H1 (cell line): ENCODE data around the gene ARID1B. TPM values are rescaled to one million over a fixed set of nuclear protein-coding genes. Genes with fewer than 3 reads are reported as not detected.

Experiments
- CTCF ChIA-PET: fragments of 300-600 bp; sonication (Branson Sonifier 250); formaldehyde crosslinking; loops from one replicate; lab custom pipeline; 2021; ENCODE audit not compliant: partially characterized antibody; lab: Charles Lee
- POLR2A ChIA-PET: fragments of 300-600 bp; sonication (Branson Sonifier 250); formaldehyde crosslinking; loops from one replicate; lab custom pipeline; 2021; ENCODE audit warnings: inconsistent platforms; ENCODE audit not compliant: partially characterized antibody; lab: Charles Lee
- DNase-seq, 2 experiments: peaks; one replicate each; pipeline versions ENCODE4 v3.0.0 to v3.0.0-alpha.2; 2010 to 2022; ENCODE audit warnings: low spot score in 2 of 2, low read depth in 1 of 2, mixed read lengths in 1 of 2
- FAIRE-seq: peaks from 2 replicates; lab custom pipeline; 2011; peaks lifted over from hg19 to GRCh38; lab: Jason Lieb, UNC
- H2AFZ ChIP-seq: 2 replicates; pipeline ENCODE4 v1.8.1; 2012; ENCODE audit warnings: low read length, inconsistent platforms
- H2AK5ac ChIP-seq: 2 replicates; pipeline ENCODE4 v1.6.1; 2013; ENCODE audit warnings: low read depth, low read length
- H2BK120ac ChIP-seq: replicated peaks from 2 replicates; pipeline ENCODE3; 2013; ENCODE audit warnings: low read depth, low read length, inconsistent platforms
- H2BK12ac ChIP-seq: 2 replicates; pipeline ENCODE4 v1.6.1; 2013; ENCODE audit warnings: low read depth, low read length
- H2BK15ac ChIP-seq: 2 replicates; pipeline ENCODE4 v1.6.1; 2013; ENCODE audit warnings: low read length
- H2BK20ac ChIP-seq: 2 replicates; pipeline ENCODE4 v1.6.1; 2013; ENCODE audit warnings: low read length
- H2BK5ac ChIP-seq: 2 replicates; pipeline ENCODE4 v1.6.1; 2013; ENCODE audit warnings: low read depth, low read length
- H3K14ac ChIP-seq: 2 replicates; pipeline ENCODE4 v1.6.1; 2013; ENCODE audit warnings: inconsistent platforms; ENCODE audit not compliant: insufficient read length
- H3K18ac ChIP-seq: 2 replicates; pipeline ENCODE4 v1.6.1; 2013; ENCODE audit warnings: low read length; ENCODE audit errors: extremely low read depth
- H3K23ac ChIP-seq: 2 replicates; pipeline ENCODE4 v1.6.1; 2013; ENCODE audit warnings: inconsistent platforms; ENCODE audit not compliant: insufficient read length
- H3K23me2 ChIP-seq: 2 replicates; pipeline ENCODE4 v1.6.1; 2013; ENCODE audit warnings: low read depth, low read length
- H3K27ac ChIP-seq: 2 replicates; pipeline ENCODE4 v1.6.1; 2011; ENCODE audit warnings: low read depth, low read length, inconsistent platforms
- H3K27me3 ChIP-seq, 4 experiments: replicated peaks in 1 of 4; 1 replicate in 1 of 4; 2 replicates in 3 of 4; pipeline versions ENCODE4 v1.6.1 to v1.8.1; 2011 to 2013; ENCODE audit warnings: low read length in 3 of 4, mild to moderate bottlenecking in 3 of 4, inconsistent platforms in 2 of 4, mixed read lengths in 2 of 4, moderate library complexity in 1 of 4; ENCODE audit not compliant: control insufficient read depth in 3 of 4, insufficient read depth in 3 of 4; ENCODE audit errors: extremely low read depth in 1 of 4
- H3K36me3 ChIP-seq, 4 experiments: 2 replicates each; pipeline versions ENCODE4 v1.6.1 to v1.8.1; 2011 to 2013; ENCODE audit warnings: mild to moderate bottlenecking in 4 of 4, low read length in 3 of 4, moderate library complexity in 2 of 4, control low read depth in 1 of 4, inconsistent platforms in 1 of 4; ENCODE audit not compliant: insufficient read depth in 4 of 4, control insufficient read depth in 2 of 4
- H3K4ac ChIP-seq: replicated peaks from 2 replicates; pipeline ENCODE3; 2013; ENCODE audit warnings: low read length, low read depth, mixed read lengths, inconsistent platforms; ENCODE audit not compliant: insufficient read length
- H3K4me1 ChIP-seq, 4 experiments: replicated peaks in 1 of 4; 1 replicate in 1 of 4; 2 replicates in 3 of 4; pipeline versions ENCODE4 v1.6.1 to v1.8.1; 2011 to 2013; ENCODE audit warnings: low read length in 3 of 4, inconsistent platforms in 2 of 4, mixed read lengths in 1 of 4; ENCODE audit not compliant: insufficient read depth in 4 of 4, control insufficient read depth in 3 of 4
- H3K4me2 ChIP-seq, 2 experiments: 2 replicates each; pipeline versions ENCODE4 v1.6.1 to v1.8.1; 2011 to 2013; ENCODE audit warnings: low read depth in 2 of 2, low read length in 2 of 2, control low read depth in 1 of 2, inconsistent platforms in 1 of 2, mild to moderate bottlenecking in 1 of 2; ENCODE audit not compliant: insufficient read depth in 1 of 2
- H3K4me3 ChIP-seq, 4 experiments: fragments of 200-600, 300-600 bp in 1 of 4; sonication (generic), shearing (Covaris generic), sonication (Bioruptor Twin) in 1 of 4; 2 replicates each; pipeline versions ENCODE4 v1.5.1 to v1.8.1; 2011 to 2016; ENCODE audit warnings: low read length in 4 of 4, low read depth in 3 of 4, control low read depth in 2 of 4, inconsistent platforms in 2 of 4, mild to moderate bottlenecking in 2 of 4, mixed read lengths in 1 of 4, moderate library complexity in 1 of 4; ENCODE audit not compliant: insufficient read depth in 2 of 4; ENCODE audit errors: extremely low read depth in 1 of 4
- H3K56ac ChIP-seq: replicated peaks from 2 replicates; pipeline ENCODE3; 2013; ENCODE audit warnings: low read depth, mild to moderate bottlenecking, mixed read lengths, low read length, inconsistent platforms; ENCODE audit not compliant: insufficient read length
- H3K79me1 ChIP-seq: 2 replicates; pipeline ENCODE4 v1.6.1; 2013; ENCODE audit warnings: low read depth, low read length, control low read depth
- H3K79me2 ChIP-seq, 2 experiments: 2 replicates each; pipeline versions ENCODE4 v1.6.1 to v1.8.1; 2012 to 2013; ENCODE audit warnings: low read length in 2 of 2, mild to moderate bottlenecking in 2 of 2, inconsistent platforms in 1 of 2; ENCODE audit not compliant: insufficient read depth in 2 of 2, control insufficient read depth in 1 of 2
- H3K9ac ChIP-seq, 4 experiments: replicated peaks in 1 of 4; 1 replicate in 1 of 4; 2 replicates in 3 of 4; pipeline versions ENCODE4 v1.6.1 to v1.8.1; 2011 to 2013; ENCODE audit warnings: low read depth in 3 of 4, low read length in 3 of 4, control low read depth in 2 of 4, mild to moderate bottlenecking in 2 of 4, moderate library complexity in 2 of 4, inconsistent platforms in 1 of 4; ENCODE audit errors: extremely low read depth in 1 of 4
- H3K9me3 ChIP-seq, 2 experiments: 2 replicates each; pipeline versions ENCODE4 v1.6.1 to v1.8.1; 2012 to 2013; ENCODE audit warnings: mild to moderate bottlenecking in 2 of 2, moderate library complexity in 2 of 2, control low read depth in 1 of 2, inconsistent platforms in 1 of 2, low read depth in 1 of 2, low read length in 1 of 2, mixed read lengths in 1 of 2; ENCODE audit not compliant: insufficient read depth in 2 of 2
- H4K20me1 ChIP-seq, 2 experiments: replicated peaks in 1 of 2; 2 replicates each; pipeline versions ENCODE3 to v1.8.1; 2011 to 2013; ENCODE audit warnings: inconsistent platforms in 2 of 2, low read length in 2 of 2, mild to moderate bottlenecking in 1 of 2; ENCODE audit not compliant: insufficient read depth in 2 of 2, control insufficient read depth in 1 of 2
- H4K5ac ChIP-seq: 2 replicates; pipeline ENCODE4 v1.6.1; 2013; ENCODE audit warnings: low read length, low read depth, mixed read lengths, inconsistent platforms; ENCODE audit not compliant: insufficient read length
- H4K8ac ChIP-seq: 2 replicates; pipeline ENCODE4 v1.8.0; 2013; ENCODE audit warnings: mild to moderate bottlenecking, moderate library complexity, low read length, inconsistent platforms; ENCODE audit not compliant: insufficient read depth; ENCODE audit errors: extremely low read depth
- H4K91ac ChIP-seq: replicated peaks from 2 replicates; pipeline ENCODE3; 2013; ENCODE audit warnings: low read length, mixed read lengths, inconsistent platforms; ENCODE audit not compliant: insufficient read length
- ASH2L ChIP-seq: fragments of 200-600, 300-600 bp; sonication (generic); IDR thresholded peaks from one replicate; pipeline ENCODE4 v1.7.1; 2017; ENCODE audit warnings: low read length
- GABPA ChIP-seq: IDR thresholded peaks from 2 replicates; pipeline ENCODE4 v1.6.1; 2011; ENCODE audit warnings: mild to moderate bottlenecking, low read length, moderate library complexity, borderline replicate concordance; ENCODE audit not compliant: insufficient read depth
- KDM1A ChIP-seq: fragments of 200-600, 300-600 bp; sonication (generic); IDR thresholded peaks from 2 replicates; pipeline ENCODE4 v1.7.1; 2016; ENCODE audit warnings: mild to moderate bottlenecking, low read length, borderline replicate concordance
- PHF8 ChIP-seq: fragments of 200-600 bp; sonication (generic); conservative IDR thresholded peaks from 2 replicates; pipeline ENCODE4 v1.7.1; 2012; ENCODE audit warnings: low read depth, mild to moderate bottlenecking, inconsistent platforms, low read length, moderate library complexity
- POLR2AphosphoS5 ChIP-seq: IDR thresholded peaks from 2 replicates; pipeline ENCODE4 v1.6.1; 2011; ENCODE audit warnings: low read depth, low read length
- TCF12 ChIP-seq: IDR thresholded peaks from 2 replicates; pipeline ENCODE4 v1.6.1; 2011; ENCODE audit warnings: low read depth, mild to moderate bottlenecking, low read length
- TEAD4 ChIP-seq: IDR thresholded peaks from 2 replicates; pipeline ENCODE4 v1.6.1; 2012; ENCODE audit warnings: low read depth, low read length, inconsistent platforms, mixed read lengths
- WGBS, 2 experiments: shearing (Covaris generic) in 1 of 2; methylation state at CpG; one replicate each; pipeline versions ENCODE4 v1.1.6 to v1.1.7; 2013 to 2015; ENCODE audit warnings: low lambda C conversion rate in 2 of 2, mixed read lengths in 2 of 2, inconsistent platforms in 1 of 2, low coverage in 1 of 2, missing lambda C conversion rate in 1 of 2; ENCODE audit not compliant: insufficient replicate concordance in 2 of 2, insufficient coverage in 1 of 2, insufficient read length in 1 of 2; ENCODE audit errors: extremely low coverage in 1 of 2, missing lambda C conversion rate in 1 of 2; 5-methylcytosine and 5-hydroxymethylcytosine counted together
- polyA plus RNA-seq, 7 experiments: library from polyadenylated mRNA; depleted of rRNA in 3 of 7; stranded (reverse) in 5 of 7; unstranded in 2 of 7; fragments of >200 nt in 5 of 7; fragments of 200-250 nt in 2 of 7; gene quantifications; 1 replicate in 5 of 7; 2 replicates in 1 of 7; 4 replicates in 1 of 7; pipeline versions ENCODE4 v1.2.1 to v1.2.3, GENCODE V29; 2011 to 2013; ENCODE audit warnings: missing spikeins in 2 of 7, mixed read lengths in 2 of 7
- total RNA-seq: library from RNA; stranded (reverse); fragmentation: NEBNext Ultra II Directional; extraction: Animal tissue kit (Norgen Biotek cat#: 25700); gene quantifications from 2 replicates; pipeline ENCODE4 v1.2.1, GENCODE V29; 2021
- TF ChIP-seq, protein P1 (sequence below): IDR thresholded peaks from 2 replicates; pipeline ENCODE4 v1.6.1; 2012; ENCODE audit warnings: inconsistent platforms
- TF ChIP-seq, protein P2 (sequence below): IDR thresholded peaks from 2 replicates; pipeline ENCODE4 v1.6.1; 2011; ENCODE audit warnings: low read length, improper control_type of control experiment

The ARID1B gene
- total and polyA plus RNA-seq, 2 of the 8 experiments (the other 6 are each of a cell fraction or from before 2014, with no cell fraction given), result 24.3 to 70.3 TPM

DNA sequence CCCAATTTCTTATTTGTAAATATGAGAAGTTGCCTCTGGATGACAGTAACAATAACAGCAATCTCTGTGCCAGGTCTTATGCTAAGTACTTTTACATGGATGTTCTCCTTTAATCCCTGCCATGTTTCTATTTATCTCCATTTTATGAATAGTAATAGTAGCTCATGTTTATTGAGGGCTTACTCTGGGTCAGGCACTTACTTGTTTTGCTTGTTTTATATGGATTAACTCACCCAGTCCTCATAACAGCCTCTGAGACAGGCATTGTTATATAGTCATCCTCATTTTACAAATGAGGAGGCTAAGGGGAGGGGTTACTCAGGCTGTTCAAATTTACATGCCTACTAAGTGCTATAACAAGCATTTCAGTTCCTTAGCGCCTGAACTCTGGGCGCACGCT, 64.3 kb downstream of the ARID1B start:
- no peak overlapping the region for H3K18ac ChIP-seq
- H2BK5ac ChIP-seq, result no peak overlapping the region
- no peak overlapping the region for H3K4me2 ChIP-seq
- no peak overlapping the region for H3K56ac ChIP-seq
- no peak overlapping the region for H4K5ac ChIP-seq
- no peak overlapping the region for H2BK12ac ChIP-seq
- H3K23me2 ChIP-seq, result no peaks in the 10 kb centered on the region
- no peak overlapping the region for H3K9ac ChIP-seq
- no peak for DNase-seq
- H3K36me3 ChIP-seq, result no peaks in the 10 kb centered on the region
- no peak overlapping the region for H4K8ac ChIP-seq
- no peak overlapping the region for H3K4ac ChIP-seq
- H3K4me1 ChIP-seq, result peaks cover 1 to 26% (median 17%) of the 10 kb centered on the region in 4 experiments; a peak in 5 of 7 replicates
- TF ChIP-seq, protein P1, sequence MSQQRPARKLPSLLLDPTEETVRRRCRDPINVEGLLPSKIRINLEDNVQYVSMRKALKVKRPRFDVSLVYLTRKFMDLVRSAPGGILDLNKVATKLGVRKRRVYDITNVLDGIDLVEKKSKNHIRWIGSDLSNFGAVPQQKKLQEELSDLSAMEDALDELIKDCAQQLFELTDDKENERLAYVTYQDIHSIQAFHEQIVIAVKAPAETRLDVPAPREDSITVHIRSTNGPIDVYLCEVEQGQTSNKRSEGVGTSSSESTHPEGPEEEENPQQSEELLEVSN, result no peak
- TF ChIP-seq, protein P2, sequence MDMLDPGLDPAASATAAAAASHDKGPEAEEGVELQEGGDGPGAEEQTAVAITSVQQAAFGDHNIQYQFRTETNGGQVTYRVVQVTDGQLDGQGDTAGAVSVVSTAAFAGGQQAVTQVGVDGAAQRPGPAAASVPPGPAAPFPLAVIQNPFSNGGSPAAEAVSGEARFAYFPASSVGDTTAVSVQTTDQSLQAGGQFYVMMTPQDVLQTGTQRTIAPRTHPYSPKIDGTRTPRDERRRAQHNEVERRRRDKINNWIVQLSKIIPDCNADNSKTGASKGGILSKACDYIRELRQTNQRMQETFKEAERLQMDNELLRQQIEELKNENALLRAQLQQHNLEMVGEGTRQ, result no peak
- no peak for TF ChIP-seq TCF12
- TF ChIP-seq GABPA, result no peak
- TF ChIP-seq ASH2L, result no peak
- no peak for TF ChIP-seq TEAD4
- TF ChIP-seq PHF8, result no peak
- no peak for TF ChIP-seq POLR2AphosphoS5
- TF ChIP-seq KDM1A, result no peak
- no peaks in the 10 kb centered on the region for H3K9me3 ChIP-seq
- no peak overlapping the region for H3K27ac ChIP-seq
- H4K20me1 ChIP-seq, result peaks cover 7 to 11% of the 10 kb centered on the region in 2 experiments
- no peak overlapping the region for H2BK120ac ChIP-seq
- no peak overlapping the region for H2BK15ac ChIP-seq
- H3K4me3 ChIP-seq, result no peak overlapping the region
- WGBS, 2 experiments, result 92% methylated on average over 3 of the region's 3 CpGs; no CpG with 5 or more reads in 1 of the 2 experiments
- no peak overlapping the region for H2AK5ac ChIP-seq
- peaks cover 9% of the 10 kb centered on the region for H3K79me1 ChIP-seq
- H2BK20ac ChIP-seq, result no peak overlapping the region
- no peak overlapping the region for H3K23ac ChIP-seq
- H2AFZ ChIP-seq, result no peak overlapping the region
- CTCF ChIA-PET, result no interaction called here
- H3K14ac ChIP-seq, result no peak overlapping the region
- POLR2A ChIA-PET, result no interaction called here
- H4K91ac ChIP-seq, result no peak overlapping the region
- H3K79me2 ChIP-seq, result peaks cover 15 to 97% of the 10 kb centered on the region in 2 experiments; a peak in 3 of 4 replicates
- FAIRE-seq, result no peak
- no peaks in the 10 kb centered on the region for H3K27me3 ChIP-seq
